Astrocyte of the spinal cord (primary cell): ENCODE results near the gene TAS2R60.
A peak's percentile ranks its signal among the peaks of the same experiment; 100 is the strongest.

Experiments used
- DNase-seq: peaks from one replicate; pipeline ENCODE4 v3.0.0; 2011; ENCODE audit warnings: low read depth, low spot score
- H3K4me3 ChIP-seq: 2 replicates; pipeline ENCODE4 v1.5.1; 2011; ENCODE audit warnings: low read depth, mild to moderate bottlenecking, low read length, moderate library complexity
- in situ Hi-C: cut with HindIII; loops from 2 replicates; pipeline ENCODE4 v1.10.0; 2017; ENCODE audit warnings: low sequenced_read_pairs
- TF ChIP-seq, protein P1 (sequence below): IDR thresholded peaks from 2 replicates; pipeline ENCODE4 v1.5.1; 2012; ENCODE audit warnings: low read depth, mild to moderate bottlenecking, low read length, inconsistent platforms

The TAS2R60 gene

GRCh38 chr7:143406002-143406357 is 37.3 kb upstream of the TAS2R60 start:
- H3K4me3 ChIP-seq = no peak overlapping the region
- in situ Hi-C loops = no loop called here
- TF ChIP-seq, protein P1, sequence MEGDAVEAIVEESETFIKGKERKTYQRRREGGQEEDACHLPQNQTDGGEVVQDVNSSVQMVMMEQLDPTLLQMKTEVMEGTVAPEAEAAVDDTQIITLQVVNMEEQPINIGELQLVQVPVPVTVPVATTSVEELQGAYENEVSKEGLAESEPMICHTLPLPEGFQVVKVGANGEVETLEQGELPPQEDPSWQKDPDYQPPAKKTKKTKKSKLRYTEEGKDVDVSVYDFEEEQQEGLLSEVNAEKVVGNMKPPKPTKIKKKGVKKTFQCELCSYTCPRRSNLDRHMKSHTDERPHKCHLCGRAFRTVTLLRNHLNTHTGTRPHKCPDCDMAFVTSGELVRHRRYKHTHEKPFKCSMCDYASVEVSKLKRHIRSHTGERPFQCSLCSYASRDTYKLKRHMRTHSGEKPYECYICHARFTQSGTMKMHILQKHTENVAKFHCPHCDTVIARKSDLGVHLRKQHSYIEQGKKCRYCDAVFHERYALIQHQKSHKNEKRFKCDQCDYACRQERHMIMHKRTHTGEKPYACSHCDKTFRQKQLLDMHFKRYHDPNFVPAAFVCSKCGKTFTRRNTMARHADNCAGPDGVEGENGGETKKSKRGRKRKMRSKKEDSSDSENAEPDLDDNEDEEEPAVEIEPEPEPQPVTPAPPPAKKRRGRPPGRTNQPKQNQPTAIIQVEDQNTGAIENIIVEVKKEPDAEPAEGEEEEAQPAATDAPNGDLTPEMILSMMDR = no peak
- DNase-seq = no peak

- in situ Hi-C loops = no loop called here
- TF ChIP-seq, protein P1 = no peak
- no peak overlapping the region for H3K4me3 ChIP-seq
- DNase-seq = no peak
Observed at GRCh38 chr7:143407287-143408251, 35.7 kb upstream of the TAS2R60 start.

GRCh38 chr7:143408252-143408685 is 35.0 kb upstream of the TAS2R60 start:
- DNase-seq = no peak
- TF ChIP-seq, protein P1 = no peak
- no peak overlapping the region for H3K4me3 ChIP-seq
- in situ Hi-C loops = no loop called here

DNA sequence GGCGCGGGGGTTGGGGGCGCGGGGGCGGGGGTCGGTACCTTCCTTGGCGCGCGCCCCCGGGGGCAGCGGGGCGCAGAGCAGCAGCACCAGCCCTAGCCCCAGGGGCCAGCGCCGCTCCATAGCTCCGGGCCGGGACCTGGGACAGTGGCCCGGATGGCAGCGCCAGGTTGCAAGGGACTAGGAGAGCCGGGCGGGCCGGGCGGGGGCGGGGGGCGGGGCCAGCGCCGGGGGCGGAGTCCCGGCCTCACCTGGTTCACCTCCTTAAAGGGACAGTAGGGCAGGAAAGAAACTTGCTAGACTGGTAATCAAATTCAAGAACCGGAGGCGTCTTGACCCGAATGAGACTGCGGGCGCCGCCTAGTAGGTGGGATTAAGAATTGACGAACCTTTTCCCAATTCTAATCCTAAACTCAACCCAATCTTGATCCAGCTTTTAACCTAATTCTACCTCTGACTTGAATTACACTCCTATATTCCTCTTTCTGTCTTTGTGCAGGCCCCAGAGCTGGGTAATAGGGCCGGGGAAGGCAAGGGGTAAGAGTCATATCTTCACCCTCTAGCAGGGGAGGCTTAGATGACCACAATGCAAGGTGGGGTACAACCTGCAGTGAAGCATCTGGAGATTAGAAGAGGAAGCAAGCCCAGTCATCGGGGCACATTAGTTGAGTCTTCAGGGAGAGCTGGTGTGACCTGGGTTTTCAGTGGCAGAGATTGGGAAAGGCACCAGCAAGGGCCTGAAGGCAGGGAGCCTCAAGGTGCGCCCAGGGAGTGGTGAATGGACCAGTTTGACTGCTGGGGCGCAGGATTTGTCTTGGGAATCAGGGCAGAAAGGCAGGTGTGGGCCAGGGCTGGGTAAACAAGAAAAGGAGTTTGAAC is 34.3 kb upstream of the TAS2R60 start, which contains the start of gene EPHA1:
Gene EPHA1 (minus strand): TSS at position 171 of the 876 bp plus-strand sequence. CDS start 51 bp downstream, at position 120.
- in situ Hi-C loops = no loop called here
- DNase-seq = no peak
- TF ChIP-seq, protein P1 = peak; percentile 27

GRCh38 chr7:143410521-143411004 is 32.7 kb upstream of the TAS2R60 start:
- TF ChIP-seq, protein P1 = no peak
- DNase-seq = no peak
- in situ Hi-C loops = no loop called here
- H3K4me3 ChIP-seq = no peak overlapping the region

More for the DNA sequence above, 34.3 kb upstream of the TAS2R60 start, which contains the start of gene EPHA1:
- H3K4me3 ChIP-seq = no peak within 1 kb of the TSS
